ENCODE measurements around the gene FGF14.

GRCh38 chr13:102198418-102199311 lies 203.2 kb downstream of the FGF14 start:
- TF ChIP-seq EZH2phosphoT487 (IDR thresholded peaks at IDR 0.05; ENCODE audit: low read depth) (no peak), CTCF (IDR thresholded peaks at IDR 0.05; ENCODE audit: low read depth, low read length) (no peak)
